ENCODE results near the gene WIPI1.

GRCh38 chr17:68384471-68384870 lies 72.8 kb downstream of the WIPI1 start:
- TF ChIP-seq, protein P1, sequence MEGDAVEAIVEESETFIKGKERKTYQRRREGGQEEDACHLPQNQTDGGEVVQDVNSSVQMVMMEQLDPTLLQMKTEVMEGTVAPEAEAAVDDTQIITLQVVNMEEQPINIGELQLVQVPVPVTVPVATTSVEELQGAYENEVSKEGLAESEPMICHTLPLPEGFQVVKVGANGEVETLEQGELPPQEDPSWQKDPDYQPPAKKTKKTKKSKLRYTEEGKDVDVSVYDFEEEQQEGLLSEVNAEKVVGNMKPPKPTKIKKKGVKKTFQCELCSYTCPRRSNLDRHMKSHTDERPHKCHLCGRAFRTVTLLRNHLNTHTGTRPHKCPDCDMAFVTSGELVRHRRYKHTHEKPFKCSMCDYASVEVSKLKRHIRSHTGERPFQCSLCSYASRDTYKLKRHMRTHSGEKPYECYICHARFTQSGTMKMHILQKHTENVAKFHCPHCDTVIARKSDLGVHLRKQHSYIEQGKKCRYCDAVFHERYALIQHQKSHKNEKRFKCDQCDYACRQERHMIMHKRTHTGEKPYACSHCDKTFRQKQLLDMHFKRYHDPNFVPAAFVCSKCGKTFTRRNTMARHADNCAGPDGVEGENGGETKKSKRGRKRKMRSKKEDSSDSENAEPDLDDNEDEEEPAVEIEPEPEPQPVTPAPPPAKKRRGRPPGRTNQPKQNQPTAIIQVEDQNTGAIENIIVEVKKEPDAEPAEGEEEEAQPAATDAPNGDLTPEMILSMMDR (IDR thresholded peaks at IDR 0.05; ENCODE audit: low read depth, low read length) = no peak
- TF ChIP-seq POLR2A (IDR thresholded peaks at IDR 0.05; ENCODE audit: extremely low read depth, insufficient read length) (no peak), MYC (IDR thresholded peaks at IDR 0.05; ENCODE audit: low read depth, low read length) (no peak)
- TF ChIP-seq, protein P2, sequence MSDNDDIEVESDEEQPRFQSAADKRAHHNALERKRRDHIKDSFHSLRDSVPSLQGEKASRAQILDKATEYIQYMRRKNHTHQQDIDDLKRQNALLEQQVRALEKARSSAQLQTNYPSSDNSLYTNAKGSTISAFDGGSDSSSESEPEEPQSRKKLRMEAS (IDR thresholded peaks at IDR 0.05; ENCODE audit: low read depth, low read length) = no peak

All from NB4 (cell line).